Cortex of kidney (tissue), 1 donor: Measurements from ENCODE around the gene ZNF730.
"Not testable (repeated sequence)": the region's sequence is repeated elsewhere in the genome, so short reads cannot be mapped to it uniquely, and the experiment has no call there.

Experiments used
- DNase-seq: peaks from one replicate; lab custom pipeline; 2025; lab: John Stamatoyannopoulos, UW

The ZNF730 gene

DNA sequence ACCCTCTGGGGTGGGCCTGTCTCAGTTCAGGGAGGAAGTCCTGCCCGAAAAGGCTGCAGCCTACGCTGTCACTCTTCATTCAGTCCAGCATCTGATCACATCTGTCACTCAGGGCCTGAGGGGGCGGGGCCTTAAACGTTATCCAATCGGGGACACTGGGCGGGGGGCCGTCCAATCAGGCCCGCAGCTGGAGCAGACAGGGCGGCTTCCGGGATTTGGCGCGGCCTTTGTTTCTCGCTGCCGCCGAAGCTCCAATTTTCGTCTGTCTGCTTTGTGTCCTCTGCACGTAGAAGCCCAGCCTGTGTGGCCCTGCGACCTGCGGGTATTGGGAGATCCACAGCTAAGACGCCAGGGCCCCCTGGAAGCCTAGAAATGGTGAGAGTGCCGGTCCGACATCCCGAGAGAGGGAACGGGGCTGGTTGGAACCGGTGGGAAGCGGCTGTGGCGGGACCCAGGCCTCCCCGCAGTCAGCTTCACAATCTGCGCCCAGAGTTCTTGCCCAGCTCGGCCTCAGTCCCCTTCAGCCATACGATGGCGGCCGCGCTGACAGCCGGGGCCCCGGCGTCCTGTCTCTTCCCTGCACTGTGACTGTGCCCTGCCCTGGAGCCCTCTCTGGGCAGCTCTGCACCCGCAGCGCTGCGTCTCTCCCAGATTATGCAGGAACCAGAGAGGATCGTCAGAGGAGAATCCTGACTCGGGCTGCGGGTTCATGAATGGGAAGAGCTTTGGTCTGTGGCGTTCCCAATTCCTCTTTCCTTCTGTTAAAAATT lies at the start of gene ZNF730:
TSS of gene ZNF730 (plus strand) at position 224 of the 770 bp plus-strand sequence. CDS start at position 373, 149 bp downstream.
- DNase-seq, result no peak

DNA sequence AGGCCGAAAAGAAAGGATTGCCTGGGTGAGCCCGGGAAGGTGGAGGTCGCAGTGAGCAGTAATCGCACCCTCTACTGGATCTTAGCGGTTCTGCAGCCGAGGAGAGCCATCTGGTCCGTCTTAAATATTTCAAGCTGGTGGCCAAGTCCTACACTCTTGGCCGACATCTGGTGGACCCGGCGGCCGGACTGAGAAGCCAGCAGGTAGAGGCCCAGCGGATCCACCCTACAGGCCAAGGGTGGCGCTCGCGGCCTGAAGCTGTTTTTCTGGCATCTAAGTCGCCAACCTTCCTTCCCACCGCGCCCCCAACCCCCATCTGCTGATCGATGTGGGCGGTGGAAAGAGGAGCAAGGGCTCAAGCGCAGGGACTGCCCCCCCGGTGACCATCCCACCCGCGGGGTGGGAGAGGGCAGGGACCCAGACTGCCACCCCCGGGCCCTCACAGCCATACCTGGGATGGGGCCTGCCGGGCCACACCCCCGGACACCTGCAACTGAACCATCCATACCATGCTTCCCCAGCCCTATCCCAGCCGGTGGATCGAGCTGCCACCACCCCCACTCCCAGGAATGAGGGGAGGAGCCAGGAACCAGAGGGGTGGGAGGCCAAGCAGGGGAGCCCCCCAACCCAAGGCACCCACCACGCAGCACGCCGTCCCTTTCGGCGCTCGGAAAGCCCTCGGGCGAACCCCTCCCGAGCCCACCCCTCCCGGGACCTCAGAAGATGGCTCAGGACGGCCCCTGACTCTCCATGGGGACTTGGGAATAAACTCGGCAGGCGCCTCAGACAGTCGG lies 46.3 kb upstream of the ZNF730 start:
- DNase-seq, result no peak

DNA sequence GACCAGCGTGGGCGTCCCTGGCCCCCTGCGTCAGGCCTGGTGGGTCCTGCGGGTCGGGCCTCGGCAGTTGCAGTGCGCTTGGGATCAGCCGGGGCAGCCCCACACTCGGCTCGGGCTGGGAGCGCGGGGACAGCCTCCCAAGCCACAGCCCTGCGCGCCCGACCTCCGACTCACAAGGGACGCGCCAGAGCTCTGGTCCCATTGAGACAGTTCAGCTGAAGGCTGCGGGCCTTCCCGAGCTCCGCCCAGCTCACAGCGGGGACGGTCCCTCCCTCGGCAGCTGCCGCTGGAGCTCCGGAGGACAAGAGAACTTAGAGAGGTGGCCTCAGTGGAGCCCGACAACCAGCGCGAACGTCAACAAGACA lies 45.7 kb upstream of the ZNF730 start:
- DNase-seq, result no peak

DNA sequence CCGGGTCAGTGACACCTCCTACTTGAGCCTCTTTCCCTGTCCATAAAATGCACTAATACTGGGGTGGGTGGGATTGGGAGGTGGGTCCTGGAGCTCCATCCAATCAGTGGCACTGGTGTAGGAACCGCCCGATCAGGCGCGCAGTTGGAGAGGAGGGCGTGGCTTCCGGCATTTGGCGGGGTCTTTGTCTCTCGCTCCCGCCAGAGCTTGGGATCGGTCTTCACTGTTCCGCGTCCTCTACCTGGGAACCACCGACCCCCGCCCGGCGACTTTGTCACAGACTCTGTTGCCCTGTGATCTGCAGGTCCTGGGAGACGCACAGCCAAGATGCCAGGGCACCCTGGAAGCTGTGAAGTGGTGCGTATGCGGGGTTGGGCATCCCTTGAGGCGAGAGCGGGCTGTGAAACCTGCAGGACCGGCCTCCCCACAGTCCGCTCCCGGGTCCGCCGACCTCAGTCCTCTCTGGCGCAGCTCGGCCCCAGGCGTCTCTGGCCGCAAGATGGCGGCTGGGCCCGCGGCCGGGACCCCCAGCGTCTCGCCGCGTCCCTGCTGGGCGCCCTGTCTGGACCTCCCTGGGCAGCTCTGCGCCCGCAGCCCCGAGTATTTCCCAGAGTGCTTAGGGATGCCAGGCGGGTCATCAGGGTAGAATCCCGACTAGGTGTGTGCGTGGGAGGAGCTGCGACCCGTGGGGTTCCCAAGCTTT lies 41.6 kb upstream of the ZNF730 start:
- no peak for DNase-seq

DNA sequence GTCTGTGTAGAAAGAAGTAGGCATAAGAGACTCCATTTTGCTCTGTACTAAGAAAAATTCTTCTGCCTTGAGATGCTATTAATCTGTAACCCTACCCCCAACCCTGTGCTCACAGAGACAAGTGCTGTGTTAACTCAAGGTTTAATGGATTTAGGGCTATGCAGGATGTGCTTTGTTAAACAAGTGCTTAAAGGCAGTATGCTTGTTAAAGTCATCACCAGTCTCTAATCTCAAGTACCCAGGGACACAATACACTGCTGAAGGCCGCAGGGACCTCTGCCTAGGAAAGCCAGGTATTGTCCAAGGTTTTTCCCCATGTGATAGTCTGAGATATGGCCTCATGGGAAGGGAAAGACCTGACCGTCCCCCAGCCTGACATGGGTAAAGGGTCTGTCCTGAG lies 39.0 kb upstream of the ZNF730 start:
- not testable (repeated sequence) for DNase-seq

DNA sequence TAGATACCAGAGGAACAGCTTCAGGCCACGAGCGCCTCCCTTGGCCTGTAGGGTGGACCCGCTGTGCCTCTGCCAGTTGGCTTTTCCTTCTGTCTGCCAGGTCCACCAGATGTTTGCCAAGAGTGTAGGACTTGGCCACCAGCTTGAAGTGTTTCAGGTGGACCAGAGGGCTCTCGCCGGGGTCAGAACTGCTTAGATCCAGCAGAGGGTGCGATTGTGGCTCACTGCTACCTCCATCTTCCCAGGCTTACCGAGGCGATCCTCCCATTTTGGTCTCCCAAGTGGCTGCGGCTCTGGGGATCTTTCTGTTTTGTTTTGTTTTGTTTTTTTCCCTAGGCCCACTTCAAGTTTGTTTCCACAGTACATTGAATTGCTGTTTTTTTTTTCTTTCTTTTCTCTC lies 23.0 kb upstream of the ZNF730 start:
- no peak for DNase-seq

DNA sequence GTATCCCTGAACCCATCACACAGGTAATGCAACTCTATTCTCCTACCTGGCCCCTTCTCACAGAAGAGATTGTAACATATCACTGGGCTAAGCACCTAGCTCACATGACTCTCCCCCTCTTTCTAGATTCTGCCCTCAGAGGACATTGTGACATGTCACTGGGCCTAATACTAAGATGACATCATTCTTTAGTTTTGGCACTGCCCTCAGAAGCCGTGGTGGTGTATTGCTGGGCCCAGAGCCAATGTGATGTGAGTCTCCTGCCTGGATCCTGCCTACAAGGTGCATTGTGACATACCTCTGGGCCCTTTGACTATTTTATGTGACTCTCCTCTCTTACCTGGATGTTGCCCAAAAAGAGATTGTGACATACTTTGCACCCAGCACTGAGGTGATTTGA lies 21.4 kb upstream of the ZNF730 start:
- no peak for DNase-seq

DNA sequence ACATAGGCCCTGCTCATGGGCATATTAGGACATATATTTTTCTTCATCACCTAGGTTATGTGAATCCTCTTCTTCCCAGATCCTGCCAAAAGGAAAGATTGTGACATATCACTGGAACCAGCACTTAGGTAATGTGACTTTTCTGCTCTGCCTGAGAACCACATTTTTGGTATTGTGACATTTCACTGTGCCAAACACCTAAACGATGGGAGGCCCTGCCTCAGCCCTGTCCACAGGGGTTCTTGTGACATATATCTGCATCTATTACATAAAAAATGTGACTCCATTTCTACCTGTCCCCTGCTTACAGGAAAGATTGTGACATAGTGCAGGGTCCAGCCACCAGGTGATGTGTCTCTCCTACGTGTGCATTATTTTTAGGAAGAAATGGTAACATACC lies 18.5 kb upstream of the ZNF730 start:
- DNase-seq, result no peak

DNA sequence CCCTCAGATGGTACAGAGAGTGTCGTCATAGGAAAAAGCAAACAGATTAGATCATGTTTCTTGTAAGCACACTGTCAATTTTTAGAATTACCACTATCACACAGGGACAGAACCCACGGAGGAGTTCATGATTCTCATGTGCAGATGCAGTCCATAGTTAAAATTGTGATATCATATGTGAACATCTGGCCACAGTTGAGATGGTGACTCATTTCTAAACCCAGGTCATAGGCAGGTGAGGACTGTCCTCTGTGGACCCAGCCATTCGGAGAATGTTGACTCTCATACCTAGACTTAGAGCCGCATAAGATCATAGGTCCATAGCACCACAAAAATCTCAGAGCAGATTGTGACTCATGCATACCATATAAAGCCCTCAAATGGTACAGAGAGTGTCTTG lies 17.8 kb upstream of the ZNF730 start:
- DNase-seq, result no peak

DNA sequence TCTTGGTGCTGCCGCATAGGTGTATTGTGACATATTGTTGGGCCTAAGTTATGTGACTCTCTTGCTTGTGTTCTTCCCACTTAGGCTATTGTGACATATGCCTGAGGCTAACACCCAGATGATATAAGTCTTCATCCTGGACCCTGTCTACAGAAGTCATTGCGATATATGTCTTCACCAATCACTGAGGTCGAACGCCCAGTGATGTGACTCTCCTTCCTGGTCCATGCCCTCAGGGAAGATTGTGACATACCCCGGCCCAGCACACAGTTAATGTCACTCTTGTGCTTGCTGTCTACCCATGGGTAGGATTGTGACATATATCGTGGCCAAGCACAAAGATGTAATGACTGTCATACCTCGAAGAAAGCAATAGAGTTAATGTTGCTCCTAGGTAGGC lies 16.9 kb upstream of the ZNF730 start:
- DNase-seq, result no peak

DNA sequence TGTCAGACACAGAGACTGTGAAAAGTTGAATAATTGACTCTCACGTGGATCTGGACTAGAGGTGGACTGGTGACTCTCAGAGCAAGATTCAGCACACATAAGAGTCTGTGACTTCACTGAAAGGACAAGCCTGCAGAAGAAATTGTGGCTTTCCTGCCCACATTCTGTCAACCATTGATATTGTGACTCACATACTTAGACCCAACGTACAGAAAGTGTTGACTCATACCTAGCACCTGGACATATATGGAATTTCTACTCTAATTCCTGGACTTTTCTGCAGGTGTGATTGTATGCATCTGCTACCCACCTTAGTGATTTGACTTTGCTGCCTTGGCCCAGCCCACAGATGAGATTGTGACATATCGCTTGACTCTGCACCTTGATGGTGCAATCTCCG lies 15.6 kb upstream of the ZNF730 start:
- no peak for DNase-seq

DNA sequence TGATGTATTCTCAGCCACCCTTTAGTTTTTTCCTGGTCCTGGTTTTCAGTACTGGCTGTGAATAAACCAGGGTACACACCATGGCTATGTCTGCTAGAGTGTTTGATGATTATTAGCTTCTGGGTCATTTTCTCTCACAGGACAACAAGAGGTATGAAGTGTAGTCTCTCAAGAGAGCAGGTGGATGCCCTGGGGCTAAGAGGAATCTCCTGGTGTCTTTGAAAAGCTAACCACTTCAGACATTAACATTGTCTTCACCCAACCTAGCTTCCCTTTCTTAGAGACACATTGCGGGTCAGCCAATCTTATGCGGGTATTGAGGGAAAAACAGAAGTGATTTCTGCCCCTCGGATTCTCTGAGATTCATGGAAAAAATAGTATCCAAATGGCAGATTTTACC lies 1.6 kb downstream of the ZNF730 start:
- no peak for DNase-seq

DNA sequence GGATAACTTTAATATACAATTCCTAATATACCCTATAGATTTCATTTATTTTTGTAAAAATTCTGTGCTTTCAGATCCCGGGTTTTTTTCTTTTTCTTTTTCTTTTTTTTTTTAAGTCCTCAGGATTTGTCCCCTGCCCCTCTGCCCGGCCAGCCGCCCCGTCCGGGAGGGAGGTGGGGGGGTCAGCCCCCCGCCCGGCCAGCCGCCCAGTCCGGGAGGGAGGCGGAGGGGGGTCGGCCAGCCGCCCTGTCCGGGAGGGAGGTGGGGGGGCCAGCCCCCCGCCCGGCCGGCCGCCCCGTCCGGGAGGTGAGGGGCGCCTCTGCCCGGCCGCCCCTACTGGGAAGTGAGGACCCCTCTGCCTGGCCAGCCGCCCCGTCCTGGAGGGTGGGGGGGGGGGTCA lies 17.4 kb downstream of the ZNF730 start:
- DNase-seq, result not testable (repeated sequence)

DNA sequence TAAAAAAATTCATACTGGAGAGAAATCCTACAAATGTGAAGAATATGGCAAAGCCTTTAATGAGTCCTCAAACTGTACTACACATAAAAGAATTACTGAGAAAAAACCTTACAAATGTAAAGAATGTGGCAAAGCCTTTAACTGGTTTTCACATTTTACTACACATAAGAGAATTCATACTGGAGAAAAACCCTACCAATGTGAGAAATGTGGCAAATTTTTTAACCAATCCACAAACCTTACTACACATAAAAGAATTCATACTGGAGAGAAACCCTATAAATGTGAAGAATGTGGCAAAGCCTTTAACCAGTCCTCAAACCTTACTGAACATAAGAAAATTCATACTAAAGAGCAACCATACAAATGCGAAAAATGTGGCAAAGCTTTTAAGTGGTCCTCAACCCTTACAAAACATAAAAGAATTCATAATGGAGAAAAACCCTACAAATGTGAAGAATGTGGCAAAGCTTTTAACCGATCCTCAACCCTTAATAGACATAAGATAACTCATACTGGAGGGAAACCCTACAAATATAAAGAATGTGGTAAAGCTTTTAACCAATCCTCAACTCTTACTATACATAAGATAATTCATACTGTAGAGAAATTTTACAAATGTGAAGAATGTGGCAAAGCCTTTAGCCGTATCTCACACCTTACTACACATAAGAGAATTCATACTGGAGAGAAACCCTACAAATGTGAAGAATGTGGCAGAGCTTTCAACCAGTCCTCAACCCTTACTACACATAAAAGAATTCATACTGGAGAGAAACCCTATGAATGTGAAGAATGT lies 29.0 kb downstream of the ZNF730 start:
- no peak for DNase-seq

DNA sequence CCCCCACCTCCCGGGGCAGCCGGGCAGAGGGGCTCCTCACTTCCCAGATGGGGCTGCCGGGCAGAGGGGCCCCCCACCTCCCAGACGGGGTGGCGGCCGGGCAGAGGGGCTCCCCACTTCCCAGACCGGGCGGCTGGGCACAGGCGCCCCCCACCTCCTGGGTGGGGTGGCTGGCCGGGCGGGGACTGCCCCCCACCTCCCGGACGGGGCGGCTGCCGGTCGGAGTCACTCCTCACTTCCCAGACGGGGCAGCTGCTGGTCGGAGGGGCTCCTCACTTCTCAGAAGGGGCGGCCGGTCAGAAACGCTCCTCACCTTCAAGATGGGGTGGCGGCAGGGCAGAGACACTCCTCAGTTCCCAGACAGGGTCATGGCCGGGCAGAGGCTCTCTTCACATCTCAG lies 43.9 kb downstream of the ZNF730 start:
- DNase-seq, result no peak

DNA sequence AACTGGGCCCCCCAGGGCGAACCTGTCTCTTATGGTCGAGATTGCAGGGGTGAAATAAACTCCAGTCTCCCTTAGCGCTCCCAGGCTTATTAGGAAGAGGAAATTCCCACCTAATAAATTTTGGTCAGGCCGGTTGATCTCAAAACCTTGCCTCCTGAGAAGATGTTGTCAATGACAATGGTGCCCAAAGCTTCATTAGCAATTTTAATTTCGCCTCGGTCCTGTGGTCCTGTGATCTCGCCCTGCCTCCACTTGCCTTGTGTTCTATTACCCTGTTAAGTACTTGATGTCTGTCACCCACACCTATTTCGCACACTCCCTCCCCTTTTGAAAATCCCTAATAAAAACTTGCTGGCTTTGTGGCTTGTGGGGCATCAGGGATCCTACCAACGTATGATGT lies 51.5 kb downstream of the ZNF730 start:
- DNase-seq, result not testable (repeated sequence)

DNA sequence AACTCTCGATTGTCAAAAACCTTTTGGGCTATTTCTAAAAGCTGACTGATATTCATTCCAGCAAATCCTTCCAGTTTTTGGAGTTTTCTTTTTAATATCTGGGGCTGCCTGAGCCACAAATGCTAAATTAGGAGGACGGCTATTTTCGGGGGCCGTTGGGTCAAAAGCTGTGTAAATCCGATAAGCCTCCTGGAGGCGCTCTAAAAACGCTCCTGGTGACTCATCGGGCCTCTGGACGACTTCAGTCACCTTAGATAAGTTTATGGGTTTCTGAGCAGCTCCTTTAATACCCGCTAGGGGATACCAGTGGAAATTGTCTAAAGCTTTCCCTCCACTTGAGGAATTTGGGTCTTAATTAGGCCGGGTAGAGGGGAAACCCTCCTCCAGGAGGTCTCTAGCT lies 66.4 kb downstream of the ZNF730 start:
- DNase-seq, result no peak

DNA sequence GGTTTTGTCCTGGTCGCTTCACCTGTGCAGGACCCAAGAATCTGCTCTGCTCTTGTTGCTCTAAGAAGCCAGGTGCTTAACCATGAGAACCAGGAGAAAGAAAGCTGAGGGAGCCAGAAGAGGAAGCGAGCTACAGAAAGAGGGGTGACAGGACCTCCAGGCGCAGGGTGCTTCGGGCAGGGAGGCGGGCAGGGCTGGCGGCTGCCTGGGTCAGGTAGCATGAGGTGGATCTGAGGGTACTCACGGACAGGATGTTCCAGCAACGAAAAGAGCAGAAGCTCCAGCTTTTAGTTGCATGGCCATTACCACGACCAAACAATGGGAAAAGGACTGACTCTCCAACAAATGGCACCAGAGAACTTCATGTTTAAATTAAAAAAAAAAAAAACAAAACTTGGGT lies 73.5 kb downstream of the ZNF730 start:
- DNase-seq, result no peak
